Upper lobe of left lung (tissue), 4 donors: ENCODE results near the gene NQO1.

Experiments
- POLR2A ChIP-seq, 4 donors: fragments of 450-650 bp; IDR thresholded peaks; one replicate each; pipeline ENCODE4 v1.5.1; 2016 to 2017; ENCODE audit warnings: antibody characterized with exemption in 4 of 4, mild to moderate bottlenecking in 2 of 4
- TF ChIP-seq, protein P1 (sequence below), 6 experiments: fragments of 450-650 bp in 4 of 6; fragments of 200-600 bp in 2 of 6; sonication (generic) in 2 of 6; IDR thresholded peaks; one replicate each; pipeline ENCODE4 v1.5.1; 2016 to 2019; ENCODE audit warnings: antibody characterized with exemption in 6 of 6

DNA sequence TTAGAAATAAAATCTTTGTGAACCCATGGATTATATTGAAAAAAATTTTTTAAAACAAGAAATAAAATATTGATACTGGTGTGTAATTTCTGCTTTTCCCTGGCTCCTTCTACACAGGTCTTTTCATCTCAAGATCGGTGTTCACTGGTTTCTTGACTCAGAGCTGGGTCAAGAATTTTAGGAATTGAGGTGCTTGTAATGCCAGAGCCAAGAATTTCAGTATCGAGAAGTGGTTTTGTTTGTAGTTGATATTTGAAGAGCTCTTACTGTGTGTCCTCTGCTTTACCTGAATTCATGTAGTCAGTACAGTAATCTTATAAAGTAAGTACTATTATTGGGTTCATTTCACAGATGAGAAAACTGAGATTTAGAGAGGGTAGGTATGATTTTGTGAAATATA lies 43.0 kb upstream of the NQO1 start:
- no peak for TF ChIP-seq POLR2A (IDR thresholded peaks at IDR 0.05)
- TF ChIP-seq, protein P1, sequence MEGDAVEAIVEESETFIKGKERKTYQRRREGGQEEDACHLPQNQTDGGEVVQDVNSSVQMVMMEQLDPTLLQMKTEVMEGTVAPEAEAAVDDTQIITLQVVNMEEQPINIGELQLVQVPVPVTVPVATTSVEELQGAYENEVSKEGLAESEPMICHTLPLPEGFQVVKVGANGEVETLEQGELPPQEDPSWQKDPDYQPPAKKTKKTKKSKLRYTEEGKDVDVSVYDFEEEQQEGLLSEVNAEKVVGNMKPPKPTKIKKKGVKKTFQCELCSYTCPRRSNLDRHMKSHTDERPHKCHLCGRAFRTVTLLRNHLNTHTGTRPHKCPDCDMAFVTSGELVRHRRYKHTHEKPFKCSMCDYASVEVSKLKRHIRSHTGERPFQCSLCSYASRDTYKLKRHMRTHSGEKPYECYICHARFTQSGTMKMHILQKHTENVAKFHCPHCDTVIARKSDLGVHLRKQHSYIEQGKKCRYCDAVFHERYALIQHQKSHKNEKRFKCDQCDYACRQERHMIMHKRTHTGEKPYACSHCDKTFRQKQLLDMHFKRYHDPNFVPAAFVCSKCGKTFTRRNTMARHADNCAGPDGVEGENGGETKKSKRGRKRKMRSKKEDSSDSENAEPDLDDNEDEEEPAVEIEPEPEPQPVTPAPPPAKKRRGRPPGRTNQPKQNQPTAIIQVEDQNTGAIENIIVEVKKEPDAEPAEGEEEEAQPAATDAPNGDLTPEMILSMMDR (IDR thresholded peaks at IDR 0.05), result no peak
